Muscle of arm (tissue), 14 donors: ENCODE data around the gene COPS3. TPM values are rescaled to one million over a fixed set of nuclear protein-coding genes. Genes with fewer than 3 reads are reported as not detected.

Experiments used
- DNase-seq: peaks from one replicate; pipeline ENCODE4 v3.0.0-alpha.2; 2013
- long read RNA-seq, 11 donors: transcript quantifications; one replicate each; lab custom pipeline, GENCODE V29; 2026
- polyA plus RNA-seq, 12 donors: library from polyadenylated mRNA; unstranded; fragments of 120-200 nt; gene quantifications; one replicate each; pipeline ENCODE4 v1.2.1, GENCODE V29; 2013; ENCODE audit not compliant: insufficient read length in 12 of 12

Gene COPS3
- polyA plus RNA-seq = 10 to 100 TPM in 11 of 12 donors, not detected in 1; 71.3 to 84.7 (median 79.5) TPM
- long read RNA-seq, donor 1, transcript COPS3-201 (12 exons, 1,641 nt) = major isoform, 12 of 15 reads
- long read RNA-seq, donor 1, partial matches to known transcripts = 0 of 15 reads
- long read RNA-seq, donor 1, other reads (novel, unspliced or antisense) = 0 of 15 reads
- long read RNA-seq, donor 2, transcript COPS3-201 (12 exons, 1,641 nt) = major isoform, 29 of 31 reads
- long read RNA-seq, donor 2, partial matches to known transcripts = 0 of 31 reads
- long read RNA-seq, donor 2, other reads (novel, unspliced or antisense) = 0 of 31 reads
- long read RNA-seq, donor 3, transcript COPS3-201 (12 exons, 1,641 nt) = major isoform, 9 of 11 reads
- long read RNA-seq, donor 3, partial matches to known transcripts = 0 of 11 reads
- long read RNA-seq, donor 3, other reads (novel, unspliced or antisense) = 0 of 11 reads
- long read RNA-seq, donor 4, transcript COPS3-201 (12 exons, 1,641 nt) = major isoform, 12 of 13 reads
- long read RNA-seq, donor 4, partial matches to known transcripts = 0 of 13 reads
- long read RNA-seq, donor 4, other reads (novel, unspliced or antisense) = 0 of 13 reads
- long read RNA-seq, donor 5, transcript COPS3-201 (12 exons, 1,641 nt) = major isoform, 28 of 29 reads
- long read RNA-seq, donor 5, partial matches to known transcripts = 0 of 29 reads
- long read RNA-seq, donor 5, other reads (novel, unspliced or antisense) = 0 of 29 reads
- long read RNA-seq, donor 6, transcript COPS3-201 (12 exons, 1,641 nt) = major isoform, 12 of 13 reads
- long read RNA-seq, donor 6, partial matches to known transcripts = 0 of 13 reads
- long read RNA-seq, donor 6, other reads (novel, unspliced or antisense) = 0 of 13 reads
- long read RNA-seq, donor 7, transcript COPS3-201 (12 exons, 1,641 nt) = major isoform, 12 of 13 reads
- long read RNA-seq, donor 7, partial matches to known transcripts = 0 of 13 reads
- long read RNA-seq, donor 7, other reads (novel, unspliced or antisense) = 0 of 13 reads
- long read RNA-seq, donor 8, transcript COPS3-201 (12 exons, 1,641 nt) = major isoform, 21 of 22 reads
- long read RNA-seq, donor 8, partial matches to known transcripts = 0 of 22 reads
- long read RNA-seq, donor 8, other reads (novel, unspliced or antisense) = 0 of 22 reads
- long read RNA-seq, donor 9, transcript COPS3-201 (12 exons, 1,641 nt) = major isoform, 15 of 18 reads
- long read RNA-seq, donor 9, partial matches to known transcripts = 0 of 18 reads
- long read RNA-seq, donor 9, other reads (novel, unspliced or antisense) = 0 of 18 reads
- long read RNA-seq, donor 10, transcript COPS3-201 (12 exons, 1,641 nt) = major isoform, 20 of 20 reads
- long read RNA-seq, donor 10, partial matches to known transcripts = 0 of 20 reads
- long read RNA-seq, donor 10, other reads (novel, unspliced or antisense) = 0 of 20 reads
- long read RNA-seq, donor 11, transcript COPS3-201 (12 exons, 1,641 nt) = major isoform, 22 of 28 reads
- long read RNA-seq, donor 11, partial matches to known transcripts = 5 of 28 reads
- long read RNA-seq, donor 11, other reads (novel, unspliced or antisense) = 0 of 28 reads

DNA sequence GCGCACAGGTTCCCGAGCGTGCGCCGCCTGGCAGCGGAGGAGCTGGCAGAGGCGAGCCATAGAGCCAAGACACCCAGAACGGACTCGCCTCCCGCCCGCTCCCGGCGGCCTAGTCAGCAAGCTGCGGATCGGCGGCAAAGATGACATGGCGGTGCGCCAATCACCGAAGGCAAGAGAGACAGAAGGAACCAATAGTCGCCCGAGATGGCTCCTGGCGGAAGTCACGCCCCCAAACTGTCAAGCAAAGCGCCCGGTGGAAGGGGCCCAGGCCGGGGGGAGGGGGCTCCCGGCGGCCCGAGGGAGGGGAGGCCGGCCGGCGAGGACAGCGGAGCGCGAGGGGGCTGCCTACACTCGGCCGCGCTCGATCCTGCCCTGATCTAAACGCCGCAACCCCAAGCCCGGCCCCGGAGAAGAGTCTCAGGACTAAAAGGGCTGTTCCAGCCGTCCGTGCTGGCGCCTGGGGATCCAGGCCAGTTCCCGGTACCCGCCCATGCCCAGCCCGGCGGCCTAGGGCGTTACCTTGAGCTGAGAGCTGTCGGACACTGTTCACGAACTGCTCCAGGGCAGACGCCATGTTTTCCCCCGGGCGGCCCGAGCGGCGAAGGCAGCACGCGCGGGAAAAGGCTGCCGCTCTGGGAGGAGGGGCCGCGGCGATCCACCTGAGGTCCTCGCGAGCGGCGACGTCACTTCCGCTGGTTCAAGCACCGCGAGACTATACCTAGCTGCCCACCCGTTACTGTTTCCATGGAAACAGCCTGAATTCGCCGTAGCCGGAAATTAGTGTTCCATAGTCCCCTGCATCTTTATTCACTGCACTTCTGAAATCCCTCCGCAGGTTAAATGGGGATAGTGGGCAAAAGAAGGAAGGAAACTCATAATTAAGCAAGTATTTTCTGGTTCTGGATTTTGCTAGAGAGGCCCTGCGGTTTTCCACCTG lies at the start of gene COPS3:
COPS3 (minus strand) TSS at position 634 of the 937 bp plus-strand sequence; CDS start at position 574, 60 bp downstream.
- peak; percentile 98 for DNase-seq

DNA sequence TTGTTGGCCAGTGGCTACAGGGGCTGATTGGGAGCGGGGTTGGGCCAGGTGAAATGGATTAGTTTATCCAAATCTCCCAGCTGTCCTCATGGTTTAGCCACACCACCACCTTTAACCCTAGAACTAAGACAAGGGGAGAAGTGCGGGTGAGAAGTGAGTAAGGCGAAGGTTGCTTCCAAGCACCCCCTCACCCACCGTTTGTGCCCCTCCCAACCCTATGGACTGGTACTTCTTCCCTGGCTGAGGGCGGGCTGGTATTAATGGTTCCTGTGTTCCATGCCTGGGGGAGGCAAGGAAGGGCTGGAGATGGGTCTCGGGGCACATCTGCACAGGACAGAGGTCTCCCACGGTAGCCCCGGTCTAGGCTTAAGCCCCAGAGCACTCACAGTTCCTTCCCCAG lies 47.2 kb upstream of the COPS3 start:
- no peak for DNase-seq

DNA sequence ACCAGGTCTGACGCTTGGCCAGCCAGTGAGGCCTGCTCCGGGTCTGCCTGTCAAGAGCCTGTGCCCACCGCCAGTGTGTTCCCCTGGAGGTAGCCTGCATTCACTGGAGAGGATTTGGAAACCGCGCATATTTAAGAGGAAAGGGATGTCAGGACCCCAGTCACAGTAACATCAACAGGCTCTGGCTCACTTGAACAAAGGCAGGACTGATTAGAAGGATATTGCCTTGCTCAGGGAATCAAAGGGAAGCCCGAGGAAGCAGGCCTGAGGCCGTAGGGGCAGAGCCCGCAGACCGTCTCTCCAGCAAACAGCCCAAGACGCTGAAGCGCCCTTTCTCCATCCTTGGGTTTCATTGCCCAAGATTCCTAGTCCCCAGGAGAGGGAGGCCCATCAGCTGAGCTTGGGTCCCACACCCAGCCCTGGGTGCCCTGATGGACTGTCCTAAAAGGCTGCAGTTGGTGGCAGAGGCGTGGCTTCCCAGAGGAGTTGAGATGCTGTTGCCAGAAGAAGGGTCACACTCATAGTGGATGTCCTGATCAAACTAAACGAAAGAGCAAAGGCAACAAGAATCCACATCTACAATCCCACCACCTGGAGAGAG lies 45.3 kb upstream of the COPS3 start:
- DNase-seq = no peak

DNA sequence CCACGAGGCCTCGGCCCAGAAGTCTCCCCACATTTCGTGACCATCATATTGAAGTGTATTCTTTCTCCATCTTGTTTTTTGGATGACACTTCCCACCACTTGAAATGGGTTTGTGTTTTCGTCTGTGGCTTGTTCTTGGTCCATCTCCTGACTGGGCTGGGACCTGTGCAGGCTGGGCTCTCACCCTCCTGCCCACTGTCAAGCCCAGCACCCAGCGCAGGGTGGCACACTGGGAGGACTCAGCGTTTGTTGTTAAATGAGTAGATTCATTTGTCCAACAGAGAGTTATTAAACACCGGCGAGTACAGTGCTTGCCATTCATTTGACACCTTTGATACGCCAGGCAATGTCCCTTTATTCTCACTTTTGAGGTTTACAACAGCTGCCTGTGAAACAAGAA lies 44.8 kb upstream of the COPS3 start:
- no peak for DNase-seq

DNA sequence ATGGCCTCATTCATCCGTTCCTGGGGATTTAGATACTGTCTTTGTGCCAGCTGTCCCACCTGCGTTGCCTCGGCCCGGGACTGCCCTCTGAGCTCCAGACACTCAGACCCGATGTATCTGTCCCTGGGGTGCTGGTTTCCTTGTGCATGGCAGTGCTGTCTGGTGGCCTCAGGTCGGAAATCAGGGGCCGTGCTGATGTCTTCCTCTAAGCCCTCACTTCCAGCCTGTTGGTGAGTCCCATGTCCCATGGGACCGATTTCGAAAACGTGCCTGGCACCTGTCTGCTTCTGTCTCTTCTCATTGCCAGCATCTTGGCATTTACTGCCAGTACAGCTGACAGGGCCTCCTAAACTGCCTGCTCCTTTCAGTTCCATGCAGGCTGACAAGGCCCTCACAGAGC lies 44.2 kb upstream of the COPS3 start:
- DNase-seq = no peak

DNA sequence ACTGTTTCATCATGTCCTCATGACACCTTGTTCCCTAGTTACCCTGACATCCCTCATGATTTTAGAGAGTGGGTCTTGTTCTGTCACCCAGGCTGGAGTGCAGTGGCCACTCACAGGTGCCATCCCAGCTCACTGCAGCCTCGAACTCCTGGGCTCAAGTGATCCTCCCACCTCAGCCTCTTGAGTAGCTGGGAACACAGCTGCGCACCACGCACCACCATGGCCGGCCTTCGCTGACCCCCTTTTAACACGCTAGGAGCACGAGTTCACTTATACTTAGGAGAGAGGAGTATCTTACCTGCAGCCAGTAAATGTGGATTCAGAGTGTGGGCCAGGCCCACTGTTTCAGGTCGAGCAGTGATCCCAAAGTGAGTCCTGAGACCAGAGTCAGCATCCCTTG lies 43.6 kb upstream of the COPS3 start:
- DNase-seq = no peak

DNA sequence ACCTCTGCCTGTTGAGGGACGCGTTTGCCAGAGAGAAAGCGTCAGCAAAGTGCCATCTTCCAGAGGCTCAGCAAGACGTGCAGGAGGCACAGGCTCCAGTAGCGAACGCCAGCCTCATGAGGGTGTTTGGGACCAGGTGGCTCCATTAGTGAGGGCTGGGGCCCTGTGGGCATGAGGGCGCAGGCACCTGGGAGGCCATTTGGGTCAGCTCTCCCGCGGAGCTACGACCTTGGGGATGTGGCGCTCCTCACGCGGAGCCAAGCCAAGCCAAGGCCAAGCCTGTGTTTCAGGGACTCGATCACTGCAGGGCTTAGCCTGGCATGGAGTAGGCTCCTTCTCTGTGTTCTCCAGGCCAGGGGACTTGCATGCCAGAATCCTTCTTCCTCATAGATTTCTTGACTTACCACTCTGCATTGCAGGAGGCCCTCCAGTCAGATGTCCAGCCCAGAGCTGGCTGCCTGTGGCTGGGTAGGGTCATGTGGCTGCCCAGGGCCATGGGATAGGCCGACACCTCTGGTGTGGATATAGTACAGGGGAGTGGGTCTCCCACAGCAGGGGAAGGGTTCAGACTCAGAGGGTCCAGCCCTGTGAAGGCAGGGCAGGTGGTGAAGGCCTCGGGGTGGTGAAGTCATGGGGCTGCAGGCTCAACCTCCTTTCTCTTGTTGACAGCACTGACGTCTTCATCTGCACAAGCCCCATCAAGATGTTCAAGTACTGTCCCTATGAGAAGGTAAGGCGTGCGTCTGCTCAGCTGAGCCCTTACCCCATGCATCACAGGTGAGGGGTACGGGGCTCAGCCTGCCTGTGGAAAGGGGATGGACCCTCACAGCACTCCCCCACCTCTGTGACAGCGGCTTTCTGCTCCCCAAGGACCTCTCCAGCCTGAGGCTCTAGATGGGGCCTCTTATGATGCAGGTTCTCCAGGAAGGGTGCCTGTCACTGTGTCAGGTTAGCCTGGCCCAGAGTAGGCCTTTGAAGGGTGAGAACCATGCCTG lies 41.8 kb upstream of the COPS3 start:
- no peak for DNase-seq

DNA sequence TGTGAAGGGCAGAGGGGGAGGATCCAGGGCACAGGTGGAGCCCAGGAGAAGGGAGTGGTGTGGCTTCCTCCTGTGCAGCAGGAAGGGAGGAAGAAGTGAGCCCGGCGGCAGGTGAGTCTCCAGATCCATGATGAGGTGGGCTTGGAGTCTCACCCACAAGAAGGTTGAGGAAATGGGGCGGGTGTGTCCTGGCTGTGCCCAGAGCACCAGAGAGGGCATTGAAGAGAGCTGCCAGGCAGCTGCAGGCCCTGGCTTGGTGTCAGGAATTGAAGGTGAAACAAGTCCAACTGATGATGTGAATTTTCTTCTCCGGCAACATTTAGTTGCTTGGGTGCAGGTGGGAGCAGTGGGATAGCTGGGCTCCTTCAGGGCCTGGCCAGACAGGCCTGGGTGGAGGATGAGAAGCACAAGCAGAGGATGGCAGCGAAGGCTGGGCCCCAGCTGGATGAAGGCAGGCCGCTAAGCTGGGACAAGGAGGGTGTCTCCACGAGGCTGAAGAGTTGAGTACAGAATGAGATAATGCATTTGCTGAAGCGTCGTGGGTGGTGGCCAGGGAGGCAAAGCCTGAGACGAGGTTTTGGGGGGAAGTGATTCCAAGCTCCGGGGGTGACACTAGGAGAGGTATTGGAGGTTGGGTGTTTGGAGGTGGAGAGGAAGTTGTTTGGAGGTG lies 40.4 kb upstream of the COPS3 start:
- no peak for DNase-seq

DNA sequence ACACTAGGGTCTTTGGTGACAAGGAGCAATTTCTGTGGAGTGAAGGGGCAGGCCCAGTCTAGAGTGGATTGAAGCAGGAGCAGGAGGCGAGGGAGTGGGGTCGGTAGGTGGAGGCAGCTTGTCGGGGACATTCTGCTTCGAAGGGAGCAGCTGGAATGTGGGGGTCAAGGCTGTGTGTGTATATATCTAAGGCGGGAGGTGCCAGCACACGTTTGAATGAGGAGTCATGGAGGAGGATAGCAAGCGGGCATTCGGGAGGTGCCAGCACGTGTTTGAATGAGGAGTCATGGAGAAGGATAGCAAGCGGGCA lies 39.8 kb upstream of the COPS3 start:
- no peak for DNase-seq

DNA sequence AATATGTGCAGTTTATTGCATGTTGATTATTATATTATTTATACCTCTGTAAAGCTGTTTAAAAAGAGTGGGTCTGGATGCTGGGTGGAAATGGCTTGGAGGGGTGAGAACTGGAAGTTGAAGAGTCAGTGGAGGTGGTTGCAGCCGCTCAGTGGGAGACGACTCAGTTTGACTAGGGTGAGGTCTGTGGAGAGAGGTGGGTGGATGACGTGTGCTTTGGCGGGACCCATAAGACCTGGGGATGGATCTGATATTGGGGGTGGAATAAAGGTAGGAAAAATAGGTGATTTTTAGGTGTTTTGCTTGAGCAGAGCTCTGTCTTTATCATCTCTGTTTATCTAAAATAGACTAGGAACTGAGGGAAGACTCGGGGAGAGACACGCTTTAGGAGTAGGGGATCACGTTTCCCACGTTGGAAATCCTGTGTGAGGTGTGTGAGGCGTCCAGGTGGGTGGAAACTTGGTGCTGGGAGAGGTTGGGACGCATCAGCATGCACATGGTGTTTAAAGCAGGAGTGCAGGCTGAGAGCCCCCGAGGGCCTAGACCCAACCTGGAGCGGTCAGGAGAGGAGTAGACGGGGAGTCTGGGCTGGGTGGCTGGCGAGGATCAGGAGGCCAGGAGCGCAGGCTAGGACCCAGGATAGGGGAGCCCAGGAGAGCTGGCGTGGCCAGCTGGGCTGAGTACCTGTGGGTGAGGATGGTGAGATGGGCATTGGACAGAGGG lies 39.3 kb upstream of the COPS3 start:
- no peak for DNase-seq

DNA sequence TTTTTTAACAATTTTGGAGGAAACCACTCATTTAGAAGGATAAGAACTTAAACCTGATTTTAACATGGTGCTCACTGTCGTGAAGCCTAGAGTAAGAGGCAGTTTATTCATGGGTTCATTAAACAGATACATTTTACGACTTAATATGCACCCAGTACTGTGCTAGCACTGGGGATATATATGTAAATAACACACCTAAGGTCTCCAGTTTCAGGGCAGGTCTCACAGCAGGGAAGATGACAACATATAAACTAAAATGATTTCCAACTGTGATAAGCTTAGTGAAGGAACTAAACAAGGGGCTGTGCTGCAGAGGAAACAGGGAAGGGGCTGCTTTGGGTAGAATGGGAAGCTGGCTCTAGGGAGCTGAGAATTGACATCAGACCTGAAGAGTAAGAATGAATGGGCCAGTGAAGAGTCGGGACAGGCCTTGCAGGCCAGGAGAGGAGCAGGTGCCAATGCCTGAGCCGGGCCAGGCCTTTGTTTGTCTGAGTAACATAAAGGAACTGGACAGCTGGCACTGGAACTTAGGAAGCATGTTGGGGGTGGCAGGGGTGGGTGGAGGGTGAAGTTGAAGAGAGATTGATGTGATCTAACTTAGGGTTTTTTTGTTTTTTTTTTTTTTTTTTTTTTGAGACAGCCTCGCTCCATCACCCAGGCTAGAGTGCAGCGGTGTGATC lies 34.2 kb upstream of the COPS3 start:
- DNase-seq = no peak

DNA sequence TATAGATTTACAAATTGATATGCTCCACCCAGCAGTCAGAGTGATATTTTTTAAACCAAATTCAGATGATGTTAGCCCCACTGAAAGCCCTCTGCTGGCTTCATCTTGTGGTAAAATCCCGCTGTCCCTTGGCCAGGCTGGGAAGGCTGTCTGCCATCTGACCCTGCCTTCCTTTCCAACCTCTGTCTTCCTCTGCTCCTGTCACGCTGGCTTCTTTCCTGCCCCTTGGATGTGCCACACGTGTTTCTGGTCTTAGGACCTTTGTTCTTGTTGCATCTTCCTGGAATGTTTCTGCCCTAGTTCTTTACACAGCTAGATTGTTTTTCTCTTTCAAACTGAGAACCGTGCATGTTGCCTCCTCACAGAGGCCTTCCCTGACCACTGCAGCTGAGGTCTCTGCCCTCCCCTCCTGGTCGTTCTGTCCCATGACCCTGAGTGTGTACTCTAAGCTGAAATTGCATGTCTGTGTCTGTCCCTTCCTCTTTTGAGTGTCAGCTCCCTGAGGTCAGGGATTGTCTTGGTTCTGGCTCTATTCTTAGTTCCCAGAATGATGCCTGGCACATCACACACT lies 33.5 kb upstream of the COPS3 start:
- DNase-seq = no peak

DNA sequence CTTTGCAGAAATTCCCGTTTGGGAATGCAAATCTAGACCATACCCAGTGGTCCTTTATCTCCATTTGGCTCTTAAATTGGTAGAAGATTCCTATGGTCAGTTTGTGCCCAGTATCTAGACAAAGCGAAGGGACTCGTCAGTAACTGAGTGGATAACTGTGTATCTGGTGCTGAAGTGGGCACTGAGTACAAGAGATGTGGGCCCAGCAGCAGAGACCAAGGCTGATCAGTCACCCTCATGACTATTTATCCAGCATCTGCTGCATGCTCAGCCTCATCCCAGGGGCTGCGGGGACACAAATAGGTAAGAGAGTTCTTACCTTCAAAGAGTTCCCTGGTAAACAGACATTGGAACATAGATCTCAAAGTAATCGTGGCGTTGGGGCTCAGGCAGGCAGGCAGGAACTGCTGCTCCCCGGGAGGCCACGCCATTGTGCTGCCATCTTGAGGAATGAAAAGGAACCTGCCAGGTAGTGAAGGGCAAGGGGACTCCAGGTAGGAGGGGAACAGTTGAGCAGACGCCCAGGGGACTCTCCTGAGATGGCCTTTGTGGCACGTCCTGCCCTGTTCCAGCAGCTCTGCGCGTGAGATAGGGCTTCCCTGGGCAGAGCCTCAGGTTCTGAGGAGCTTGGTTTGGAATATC lies 32.4 kb upstream of the COPS3 start:
- DNase-seq = no peak

DNA sequence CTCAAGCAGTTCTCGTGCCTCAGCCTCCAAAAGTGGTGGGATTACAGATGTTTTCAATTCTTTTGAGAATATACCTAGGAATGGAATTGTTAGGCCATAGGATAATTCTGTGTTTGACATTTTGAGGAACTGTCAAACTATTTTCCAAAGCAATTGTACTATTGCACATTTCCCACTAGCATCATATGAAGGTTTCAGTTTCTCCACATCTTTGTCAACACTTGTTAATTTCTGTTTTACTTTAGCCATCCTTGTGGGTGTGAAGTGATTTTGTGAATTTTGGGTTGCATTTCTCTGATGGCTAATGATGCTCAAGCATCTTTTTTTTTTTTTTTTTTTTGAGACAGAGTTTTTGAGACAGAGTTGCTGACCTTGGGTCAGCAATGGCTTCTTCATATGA lies 28.3 kb upstream of the COPS3 start:
- no peak for DNase-seq

DNA sequence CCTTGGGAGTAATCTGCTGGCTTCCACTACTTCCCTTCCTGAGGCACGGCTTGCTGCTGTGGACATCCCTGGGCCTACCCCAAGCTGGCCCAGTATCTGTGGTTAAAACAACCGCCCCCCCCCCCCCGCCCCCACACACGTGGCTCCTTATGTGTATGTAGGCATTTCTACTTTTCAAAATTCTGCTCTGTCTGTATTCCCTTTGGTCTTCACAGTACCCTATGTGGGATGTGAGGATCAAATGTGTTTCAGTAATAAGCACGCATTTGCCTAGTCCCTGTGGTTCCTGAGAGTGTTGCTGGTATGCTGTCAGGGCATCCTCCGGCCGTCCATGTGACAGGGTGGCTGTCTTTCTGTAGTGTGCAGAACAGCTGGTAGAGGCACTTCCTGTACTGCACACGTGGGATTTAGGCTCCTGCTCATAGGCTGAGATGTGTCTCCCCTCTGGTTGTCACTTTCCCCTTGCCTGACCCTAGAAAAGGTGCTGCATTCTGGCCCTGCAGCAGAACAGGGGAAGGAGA lies 24.3 kb upstream of the COPS3 start:
- DNase-seq = no peak

DNA sequence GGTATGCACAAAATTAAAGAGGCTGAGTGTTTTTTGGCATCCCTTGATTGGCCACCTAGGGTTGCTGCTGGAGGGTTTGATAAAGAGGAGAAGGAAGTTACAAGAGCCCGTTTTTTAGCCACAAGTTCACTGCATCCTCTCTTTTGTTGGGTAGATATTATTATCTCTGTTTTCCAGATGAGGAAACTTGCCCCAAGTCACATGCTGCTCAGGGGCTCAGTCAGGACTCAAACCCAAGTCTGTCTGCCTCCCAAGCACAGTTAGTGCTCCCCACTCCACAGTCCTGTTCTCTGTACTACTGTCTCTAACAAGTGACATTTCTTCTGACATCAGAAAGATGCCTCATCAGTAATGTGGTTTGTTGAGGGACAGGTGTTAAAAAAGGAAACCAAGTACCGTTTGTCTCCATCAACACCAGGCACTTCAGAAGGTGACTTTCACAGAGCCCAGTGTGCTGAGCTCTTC lies 23.5 kb upstream of the COPS3 start:
- no peak for DNase-seq
